Neural cell (in vitro differentiated cells): Measurements from ENCODE around the gene ASTL. TPM values are rescaled to one million over a fixed set of nuclear protein-coding genes. Genes with fewer than 3 reads are reported as not detected.
"Not testable (repeated sequence)": the region's sequence is repeated elsewhere in the genome, so short reads cannot be mapped to it uniquely, and the experiment has no call there.

Source experiments
- H2AFZ ChIP-seq: fragments of 200-600, 300-800 bp; sonication (generic), shearing (Covaris generic); 2 replicates; pipeline ENCODE4 v1.6.0; 2014; ENCODE audit warnings: low read depth, mild to moderate bottlenecking, antibody characterized with exemption, low read length, moderate library complexity
- H3F3A ChIP-seq: fragments of 200-600 bp; shearing (Covaris generic); 2 replicates; pipeline ENCODE4 v1.6.1; 2016; ENCODE audit warnings: mild to moderate bottlenecking, moderate library complexity, mixed read lengths, antibody characterized with exemption, low read length; ENCODE audit not compliant: insufficient read depth, poor library complexity, severe bottlenecking
- H3K27ac ChIP-seq: fragments of 200-600, 300-800 bp; sonication (generic), shearing (Covaris generic); 2 replicates; pipeline ENCODE4 v1.5.1; 2014; ENCODE audit warnings: mild to moderate bottlenecking, low read length, moderate library complexity
- H3K27me3 ChIP-seq: fragments of 300-800, 200-600 bp; sonication (generic), shearing (Covaris generic); 2 replicates; pipeline ENCODE4 v1.6.0; 2014; ENCODE audit warnings: mild to moderate bottlenecking, low read depth, low read length, moderate library complexity; ENCODE audit not compliant: insufficient read depth
- H3K36me3 ChIP-seq: fragments of 300-800, 200-600 bp; sonication (generic), shearing (Covaris generic); 2 replicates; pipeline ENCODE4 v1.5.1; 2014; ENCODE audit warnings: mild to moderate bottlenecking, antibody characterized with exemption, low read length, moderate library complexity; ENCODE audit not compliant: insufficient read depth
- H3K4me2 ChIP-seq: fragments of 300-800, 200-600 bp; sonication (generic), shearing (Covaris generic); 2 replicates; pipeline ENCODE4 v1.6.0; 2014; ENCODE audit warnings: mild to moderate bottlenecking, low read length
- H3K4me3 ChIP-seq: fragments of 300-800, 200-600 bp; sonication (generic), shearing (Covaris generic); 2 replicates; pipeline ENCODE4 v1.5.1; 2014; ENCODE audit warnings: mild to moderate bottlenecking, low read length, moderate library complexity
- H3K79me2 ChIP-seq: fragments of 200-600 bp; shearing (Covaris generic); replicated peaks from 2 replicates; pipeline ENCODE4 v1.6.0; 2014; ENCODE audit warnings: mild to moderate bottlenecking, low read length, moderate library complexity; ENCODE audit not compliant: insufficient read depth
- H3K9ac ChIP-seq: fragments of 300-800, 200-600 bp; sonication (generic), shearing (Covaris generic); 2 replicates; pipeline ENCODE4 v1.6.1; 2016; ENCODE audit warnings: mild to moderate bottlenecking, low read length, mixed read lengths
- H3K9me2 ChIP-seq: fragments of 200-600 bp; shearing (Covaris generic); 2 replicates; pipeline ENCODE4 v1.6.1; 2016; ENCODE audit warnings: mild to moderate bottlenecking, low read length, mixed read lengths; ENCODE audit not compliant: insufficient read depth
- H3K9me3 ChIP-seq: fragments of 200-600, 300-800 bp; sonication (generic), shearing (Covaris generic); 2 replicates; pipeline ENCODE4 v1.6.1; 2016; ENCODE audit warnings: mild to moderate bottlenecking, mixed run types, low read length, moderate library complexity, mixed read lengths
- H4K20me1 ChIP-seq: fragments of 200-600 bp; shearing (Covaris generic); 2 replicates; pipeline ENCODE4 v1.6.1; 2016; ENCODE audit warnings: mild to moderate bottlenecking, mixed run types; ENCODE audit not compliant: insufficient read depth
- CTCF ChIP-seq: fragments of 450-650 bp; IDR thresholded peaks from 2 replicates; pipeline ENCODE4 v1.5.1; 2014; ENCODE audit warnings: antibody characterized with exemption, mild to moderate bottlenecking, moderate library complexity; ENCODE audit not compliant: poor library complexity, severe bottlenecking
- EP300 ChIP-seq: fragments of 450-650 bp; conservative IDR thresholded peaks from 2 replicates; pipeline ENCODE4 v1.6.1; 2014; ENCODE audit warnings: antibody characterized with exemption, mild to moderate bottlenecking, moderate library complexity; ENCODE audit not compliant: poor library complexity, severe bottlenecking
- EZH2 ChIP-seq: fragments of 200-600, 300-800 bp; shearing (Covaris generic), sonication (generic); IDR thresholded peaks from 2 replicates; pipeline ENCODE4 v1.6.1; 2014; ENCODE audit warnings: antibody characterized with exemption, low read length, borderline replicate concordance, mild to moderate bottlenecking; ENCODE audit not compliant: insufficient read depth, poor library complexity, severe bottlenecking
- MXI1 ChIP-seq: fragments of 450-650 bp; conservative IDR thresholded peaks from 2 replicates; pipeline ENCODE4 v1.6.1; 2014; ENCODE audit warnings: antibody characterized with exemption, mild to moderate bottlenecking; ENCODE audit not compliant: poor library complexity, severe bottlenecking
- POLR2AphosphoS5 ChIP-seq: IDR thresholded peaks from 2 replicates; pipeline ENCODE4 v1.6.1; 2012
- RAD21 ChIP-seq: fragments of 450-650 bp; conservative IDR thresholded peaks from 2 replicates; pipeline ENCODE4 v1.6.1; 2014; ENCODE audit warnings: antibody characterized with exemption, mild to moderate bottlenecking, moderate library complexity
- REST ChIP-seq: IDR thresholded peaks from 2 replicates; pipeline ENCODE4 v1.6.1; 2012; ENCODE audit warnings: borderline replicate concordance
- SMC3 ChIP-seq: fragments of 450-650 bp; conservative IDR thresholded peaks from 2 replicates; pipeline ENCODE4 v1.6.1; 2014; ENCODE audit warnings: antibody characterized with exemption, mild to moderate bottlenecking, moderate library complexity; ENCODE audit not compliant: poor library complexity
- TAF1 ChIP-seq: IDR thresholded peaks from 2 replicates; pipeline ENCODE4 v1.6.1; 2012; ENCODE audit warnings: low read depth
- polyA plus RNA-seq: library from polyadenylated mRNA; depleted of rRNA; stranded (reverse); fragments of >200 nt; gene quantifications from 2 replicates; pipeline ENCODE4 v1.2.3, GENCODE V29; 2014

Gene ASTL
- polyA plus RNA-seq, 1 donor from 2014 or later = not detected

DNA sequence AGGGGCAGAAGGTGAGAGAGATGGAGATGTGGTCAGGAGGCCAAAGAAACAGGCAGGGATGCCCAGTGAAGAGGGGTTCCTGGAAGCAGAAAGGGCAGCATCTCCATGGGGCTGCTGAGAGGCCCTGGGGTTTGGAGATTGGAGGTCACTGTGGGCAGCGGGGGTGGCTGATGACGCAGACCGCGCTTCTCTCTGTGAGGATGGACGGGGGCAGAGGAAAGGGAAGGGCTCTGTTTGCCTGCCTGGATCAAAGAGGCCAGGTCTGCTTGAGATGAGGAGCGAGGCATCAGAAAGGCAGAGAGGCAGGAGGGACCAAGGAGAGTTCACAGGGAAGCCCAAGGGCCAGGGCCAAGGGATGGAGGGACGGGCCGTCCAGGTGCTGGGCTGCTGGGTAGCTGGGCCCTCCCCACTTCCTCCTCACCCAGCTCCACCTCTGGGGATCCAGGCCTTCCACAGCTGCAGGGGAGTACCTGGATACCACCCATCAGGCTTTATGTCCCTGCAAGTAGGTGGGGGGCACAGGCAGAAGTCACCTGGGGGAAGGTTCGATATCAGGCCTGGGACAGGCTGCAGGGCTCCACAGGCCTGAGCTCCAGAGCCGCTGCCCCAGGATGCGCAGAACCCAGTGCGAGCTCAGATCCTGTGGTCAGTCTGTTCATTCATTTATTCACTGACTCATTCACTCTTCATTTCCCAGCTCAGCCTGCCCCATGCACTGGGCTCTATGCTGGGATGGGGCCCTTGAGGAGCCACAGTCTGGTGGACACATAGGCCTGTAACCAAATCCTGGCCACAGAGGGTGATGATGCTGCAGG is 52.6 kb downstream of the ASTL start:
- Histone ChIP-seq H3K27me3 (no peaks in the 10 kb centered on the region), H3K4me3 (no peak overlapping the region), H3K9me3 (no peaks in the 10 kb centered on the region), H3K27ac (no peak overlapping the region), H3K79me2 (no peaks in the 10 kb centered on the region), H3K9me2 (no peaks in the 10 kb centered on the region), H3K9ac (no peak overlapping the region), H4K20me1 (no peaks in the 10 kb centered on the region), H2AFZ (no peak overlapping the region), H3K36me3 (no peaks in the 10 kb centered on the region), H3F3A (no peaks in the 10 kb centered on the region), H3K4me2 (no peak overlapping the region)
- TF ChIP-seq MXI1 (no peak), RAD21 (no peak), EP300 (no peak), TAF1 (no peak), CTCF (no peak), EZH2 (no peak), SMC3 (no peak), POLR2AphosphoS5 (no peak), REST (no peak)

DNA sequence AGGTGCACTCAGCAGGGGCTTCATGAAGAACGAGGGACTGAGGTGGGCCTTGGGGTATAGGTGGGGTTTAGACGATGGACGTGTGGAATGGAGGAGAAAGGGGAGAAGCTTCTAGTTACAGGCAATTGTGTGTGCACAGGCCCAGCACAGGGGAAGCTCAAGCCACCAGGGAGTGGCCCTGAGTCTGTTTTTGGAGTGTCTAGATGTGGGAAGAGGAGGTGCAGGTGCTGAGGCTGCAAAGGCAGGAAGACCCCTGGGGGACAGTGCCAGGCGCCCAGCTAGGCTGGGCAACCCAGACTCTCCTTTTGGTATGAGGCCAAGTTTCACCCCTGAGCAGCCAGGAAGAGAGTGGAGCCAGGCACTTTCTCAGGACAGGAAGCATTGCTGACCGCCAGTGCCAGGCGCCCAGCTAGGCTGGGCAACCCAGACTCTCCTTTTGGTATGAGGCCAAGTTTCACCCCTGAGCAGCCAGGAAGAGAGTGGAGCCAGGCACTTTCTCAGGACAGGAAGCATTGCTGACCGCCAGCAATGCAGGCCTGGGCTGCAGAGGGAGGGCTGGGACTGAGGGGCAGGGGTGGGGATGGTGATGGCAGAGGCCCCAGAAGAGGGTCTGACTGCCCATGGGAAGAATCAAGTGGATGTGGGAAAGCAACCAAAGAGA is 53.3 kb downstream of the ASTL start:
- not testable (repeated sequence) for H3K36me3 ChIP-seq, H3K4me2 ChIP-seq, H3K9me2 ChIP-seq, H3K79me2 ChIP-seq, H2AFZ ChIP-seq, H3K9me3 ChIP-seq, H3K4me3 ChIP-seq, H3K27me3 ChIP-seq, H3F3A ChIP-seq, H3K9ac ChIP-seq, H3K27ac ChIP-seq, H4K20me1 ChIP-seq
